Measurements from ENCODE around the gene GP1BA. TPM values are rescaled to one million over a fixed set of nuclear protein-coding genes. Genes with fewer than 3 reads are reported as not detected.
A peak's percentile ranks its signal among the peaks of the same experiment; 100 is the strongest.

Gene GP1BA
- total and polyA plus RNA-seq, 2 of the 8 experiments (the other 6 are each of a cell fraction or from before 2014, with no cell fraction given): not detected

GRCh38 chr17:4939796-4940554, 7.9 kb downstream of the GP1BA start, which contains the start of the genes RNF167 and SLC25A11:
RNF167 (plus strand) TSS chr17:4940268; CDS start chr17:4940910, 642 bp downstream.
SLC25A11 (minus strand) TSS chr17:4940046; CDS start chr17:4939910, 136 bp downstream.
- Histone ChIP-seq H3K4me3 (ENCODE audit: extremely low read depth in 1 of 4, insufficient read depth in 2 of 4, low read depth in 3 of 4, low read length in 4 of 4) (peak within 1 kb of the TSS; percentile 85 to 94 (median 90)), H3K36me3 (ENCODE audit: control insufficient read depth in 2 of 4, insufficient read depth in 4 of 4, low read length in 3 of 4) (peaks cover 15 to 35% (median 26%) of the 10 kb centered on the region in 4 experiments), H3K9me3 (ENCODE audit: insufficient read depth in 2 of 2, low read depth in 1 of 2, low read length in 1 of 2) (no peaks in the 10 kb centered on the region), H2AK5ac (ENCODE audit: low read depth, low read length) (peak within 1 kb of the TSS; percentile 28; the same call in 1 of the 2 replicates), H2BK120ac (replicated peaks; ENCODE audit: low read depth, low read length) (no peak within 1 kb of the TSS), H2BK20ac (ENCODE audit: low read length) (no peak within 1 kb of the TSS), H2BK12ac (ENCODE audit: low read depth, low read length) (peak within 1 kb of the TSS; percentile 39; the same call in 1 of the 2 replicates), H3K23me2 (ENCODE audit: low read depth, low read length) (peaks cover 19% of the 10 kb centered on the region), H3K23ac (ENCODE audit: insufficient read length) (no peak within 1 kb of the TSS), H3K4me2 (ENCODE audit: insufficient read depth in 1 of 2, low read depth in 2 of 2, low read length in 2 of 2) (peak within 1 kb of the TSS; percentile 93 to 96), H3K14ac (ENCODE audit: insufficient read length) (no peak within 1 kb of the TSS), H3K79me2 (ENCODE audit: control insufficient read depth in 1 of 2, insufficient read depth in 2 of 2, low read length in 2 of 2) (peaks cover 0 to 39% of the 10 kb centered on the region in 2 experiments; a peak in 3 of 4 replicates), H3K4me1 (replicated peaks in 1 of 4; ENCODE audit: control insufficient read depth in 3 of 4, insufficient read depth in 4 of 4, low read length in 3 of 4) (peaks cover 0 to 11% (median 6%) of the 10 kb centered on the region in 4 experiments; a peak in 5 of 7 replicates), H4K91ac (replicated peaks; ENCODE audit: insufficient read length, low read length) (peak within 1 kb of the TSS; percentile 85), H2BK15ac (ENCODE audit: low read length) (0 out of 2 replicates have a peak within 1 kb of the TSS, but pooled peaks have one; percentile 46), H4K8ac (ENCODE audit: extremely low read depth, insufficient read depth, low read length) (peak within 1 kb of the TSS; percentile 97), H3K27ac (ENCODE audit: low read depth, low read length) (peak within 1 kb of the TSS; percentile 88), H4K5ac (ENCODE audit: insufficient read length, low read depth, low read length) (peak within 1 kb of the TSS; percentile 91), H3K4ac (replicated peaks; ENCODE audit: insufficient read length, low read depth, low read length) (peak within 1 kb of the TSS; percentile 16), H4K20me1 (replicated peaks in 1 of 2; ENCODE audit: control insufficient read depth in 1 of 2, insufficient read depth in 2 of 2, low read length in 2 of 2) (peaks cover 0 to 8% of the 10 kb centered on the region in 2 experiments), H3K27me3 (replicated peaks in 1 of 4; ENCODE audit: control insufficient read depth in 3 of 4, extremely low read depth in 1 of 4, insufficient read depth in 3 of 4, low read length in 3 of 4) (no peaks in the 10 kb centered on the region), H2BK5ac (ENCODE audit: low read depth, low read length) (peak within 1 kb of the TSS; percentile 97), H3K79me1 (ENCODE audit: low read depth, low read length) (peaks cover 9% of the 10 kb centered on the region), H3K56ac (replicated peaks; ENCODE audit: insufficient read length, low read depth, low read length) (peak within 1 kb of the TSS; percentile 94), H2AFZ (ENCODE audit: low read length) (0 out of 2 replicates have a peak within 1 kb of the TSS, but pooled peaks have one; percentile 6), H3K18ac (ENCODE audit: extremely low read depth, low read length) (peak within 1 kb of the TSS; percentile 83), H3K9ac (replicated peaks in 1 of 4; ENCODE audit: extremely low read depth in 1 of 4, low read depth in 3 of 4, low read length in 3 of 4) (peak within 1 kb of the TSS; percentile 82 to 99 (median 92))
- WGBS, 2 experiments (ENCODE audit: extremely low coverage in 1 of 2, insufficient coverage in 1 of 2, insufficient read length in 1 of 2, insufficient replicate concordance in 2 of 2, low coverage in 1 of 2, low lambda C conversion rate in 2 of 2, missing lambda C conversion rate in 1 of 2): 1% methylated on average over 71 of the region's 72 CpGs; no CpG with 5 or more reads in 1 of the 2 experiments
- DNase-seq (ENCODE audit: low read depth in 1 of 2, low spot score in 2 of 2) (peak; percentile 91 to 95), FAIRE-seq (peak; percentile 96)
- CTCF ChIA-PET (ENCODE audit: partially characterized antibody): interaction anchor here (0.8 to 5.9 kb wide), 14 partner anchors 9 to 59 kb away, joined by 3 to 26 read pairs (median 4); partner anchors contain the start of genes CHRNE, ENO3 and SPAG7
- POLR2A ChIA-PET (ENCODE audit: partially characterized antibody): interaction anchor here (0.7 to 27.4 kb wide), 22 partner anchors 11 to 230 kb away, joined by 3 to 987 read pairs (median 6); partner anchors contain the start of genes ARRB2, C17orf107, CAMTA2 and CHRNE
- TF ChIP-seq YY1 (IDR thresholded peaks at IDR 0.05; ENCODE audit: low read depth, low read length) (0 out of 2 replicates have a peak, but pooled peaks have one; percentile 68), ASH2L (IDR thresholded peaks at IDR 0.05; ENCODE audit: low read length) (peak; percentile 9), SIN3A (conservative IDR thresholded peaks at IDR 0.05 in 1 of 2, IDR thresholded peaks at IDR 0.05 in 1 of 2; ENCODE audit: low read depth in 1 of 2, low read length in 2 of 2) (peak; percentile 79 to 90; a peak in 2 of 4 replicates), CBX8 (IDR thresholded peaks at IDR 0.05; ENCODE audit: borderline replicate concordance, low read depth, low read length) (no peak), TBP (IDR thresholded peaks at IDR 0.05; ENCODE audit: low read depth, low read length) (peak; percentile 45), POLR2AphosphoS5 (IDR thresholded peaks at IDR 0.05; ENCODE audit: low read depth, low read length) (peak; percentile 58; the same call in 1 of the 2 replicates)
